ENCODE results near the gene PRM1. TPM values are rescaled to one million over a fixed set of nuclear protein-coding genes. Genes with fewer than 3 reads are reported as not detected.

Gene PRM1
- total and polyA plus RNA-seq, 2 of the 13 experiments (the other 11 are each of a cell fraction or from before 2014, with no cell fraction given), result not detected

DNA sequence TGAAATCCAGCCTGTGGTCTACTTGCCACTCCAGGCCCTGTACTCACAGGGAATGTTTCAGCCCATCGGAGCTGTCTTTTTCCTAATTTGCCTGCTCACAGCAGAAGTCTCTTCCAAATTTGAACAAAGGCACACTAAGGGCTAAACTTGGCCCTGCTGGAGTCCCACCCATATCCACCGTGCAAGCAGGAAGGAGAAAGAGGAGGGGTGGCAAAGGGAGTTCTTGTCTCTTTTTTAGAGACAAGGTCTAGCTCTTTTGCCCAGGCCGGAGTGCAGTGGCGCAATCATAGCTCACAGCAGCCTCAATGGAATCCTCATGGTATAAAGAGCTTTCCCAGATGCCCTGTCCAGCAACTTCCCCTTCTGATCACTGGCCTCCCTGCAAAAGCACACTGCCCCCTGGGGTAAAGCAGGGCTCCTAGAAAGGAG lies 2.7 kb upstream of the PRM1 start (continued):
- TF ChIP-seq, protein P1, sequence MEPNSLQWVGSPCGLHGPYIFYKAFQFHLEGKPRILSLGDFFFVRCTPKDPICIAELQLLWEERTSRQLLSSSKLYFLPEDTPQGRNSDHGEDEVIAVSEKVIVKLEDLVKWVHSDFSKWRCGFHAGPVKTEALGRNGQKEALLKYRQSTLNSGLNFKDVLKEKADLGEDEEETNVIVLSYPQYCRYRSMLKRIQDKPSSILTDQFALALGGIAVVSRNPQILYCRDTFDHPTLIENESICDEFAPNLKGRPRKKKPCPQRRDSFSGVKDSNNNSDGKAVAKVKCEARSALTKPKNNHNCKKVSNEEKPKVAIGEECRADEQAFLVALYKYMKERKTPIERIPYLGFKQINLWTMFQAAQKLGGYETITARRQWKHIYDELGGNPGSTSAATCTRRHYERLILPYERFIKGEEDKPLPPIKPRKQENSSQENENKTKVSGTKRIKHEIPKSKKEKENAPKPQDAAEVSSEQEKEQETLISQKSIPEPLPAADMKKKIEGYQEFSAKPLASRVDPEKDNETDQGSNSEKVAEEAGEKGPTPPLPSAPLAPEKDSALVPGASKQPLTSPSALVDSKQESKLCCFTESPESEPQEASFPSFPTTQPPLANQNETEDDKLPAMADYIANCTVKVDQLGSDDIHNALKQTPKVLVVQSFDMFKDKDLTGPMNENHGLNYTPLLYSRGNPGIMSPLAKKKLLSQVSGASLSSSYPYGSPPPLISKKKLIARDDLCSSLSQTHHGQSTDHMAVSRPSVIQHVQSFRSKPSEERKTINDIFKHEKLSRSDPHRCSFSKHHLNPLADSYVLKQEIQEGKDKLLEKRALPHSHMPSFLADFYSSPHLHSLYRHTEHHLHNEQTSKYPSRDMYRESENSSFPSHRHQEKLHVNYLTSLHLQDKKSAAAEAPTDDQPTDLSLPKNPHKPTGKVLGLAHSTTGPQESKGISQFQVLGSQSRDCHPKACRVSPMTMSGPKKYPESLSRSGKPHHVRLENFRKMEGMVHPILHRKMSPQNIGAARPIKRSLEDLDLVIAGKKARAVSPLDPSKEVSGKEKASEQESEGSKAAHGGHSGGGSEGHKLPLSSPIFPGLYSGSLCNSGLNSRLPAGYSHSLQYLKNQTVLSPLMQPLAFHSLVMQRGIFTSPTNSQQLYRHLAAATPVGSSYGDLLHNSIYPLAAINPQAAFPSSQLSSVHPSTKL (CRISPR knock-in tag; IDR thresholded peaks at IDR 0.05), result peak; percentile 41; the same call in 1 of the 2 replicates
- TF ChIP-seq MEF2D (CRISPR knock-in tag; IDR thresholded peaks at IDR 0.05) (0 out of 2 replicates have a peak, but pooled peaks have one; percentile 57), SAP130 (CRISPR knock-in tag; IDR thresholded peaks at IDR 0.05; ENCODE audit: low read depth) (peak; percentile 45; the same call in 1 of the 2 replicates), KDM4B (CRISPR knock-in tag; IDR thresholded peaks at IDR 0.05) (peak; percentile 32; the same call in 1 of the 2 replicates), ELF1 (CRISPR knock-in tag; IDR thresholded peaks at IDR 0.05) (peak; percentile 37; the same call in 1 of the 2 replicates), MYC (CRISPR knock-in tag; IDR thresholded peaks at IDR 0.05; ENCODE audit: borderline replicate concordance) (peak; percentile 12; the same call in 1 of the 2 replicates), ZBTB43 (CRISPR knock-in tag; conservative IDR thresholded peaks at IDR 0.05) (0 out of 2 replicates have a peak, but pooled peaks have one; percentile 12), KLF6 (CRISPR knock-in tag; IDR thresholded peaks at IDR 0.05) (peak; percentile 56; the same call in 1 of the 2 replicates), ZMYM4 (CRISPR knock-in tag; IDR thresholded peaks at IDR 0.05) (peak; percentile 49; the same call in 1 of the 2 replicates), ZNF142 (CRISPR knock-in tag; IDR thresholded peaks at IDR 0.05) (0 out of 2 replicates have a peak, but pooled peaks have one; percentile 18), SIN3A (IDR thresholded peaks at IDR 0.05; ENCODE audit: borderline replicate concordance, low read depth, low read length) (no peak), ZBTB7B (CRISPR knock-in tag; IDR thresholded peaks at IDR 0.05) (peak; percentile 62), ZNF792 (CRISPR knock-in tag; IDR thresholded peaks at IDR 0.05) (0 out of 2 replicates have a peak, but pooled peaks have one; percentile 27), ZNF468 (CRISPR knock-in tag; IDR thresholded peaks at IDR 0.05) (0 out of 2 replicates have a peak, but pooled peaks have one; percentile 61), ZNF30 (CRISPR knock-in tag; IDR thresholded peaks at IDR 0.05) (no peak), ZFP1 (CRISPR knock-in tag; IDR thresholded peaks at IDR 0.05) (0 out of 2 replicates have a peak, but pooled peaks have one; percentile 35)
- TF ChIP-seq, protein P2, sequence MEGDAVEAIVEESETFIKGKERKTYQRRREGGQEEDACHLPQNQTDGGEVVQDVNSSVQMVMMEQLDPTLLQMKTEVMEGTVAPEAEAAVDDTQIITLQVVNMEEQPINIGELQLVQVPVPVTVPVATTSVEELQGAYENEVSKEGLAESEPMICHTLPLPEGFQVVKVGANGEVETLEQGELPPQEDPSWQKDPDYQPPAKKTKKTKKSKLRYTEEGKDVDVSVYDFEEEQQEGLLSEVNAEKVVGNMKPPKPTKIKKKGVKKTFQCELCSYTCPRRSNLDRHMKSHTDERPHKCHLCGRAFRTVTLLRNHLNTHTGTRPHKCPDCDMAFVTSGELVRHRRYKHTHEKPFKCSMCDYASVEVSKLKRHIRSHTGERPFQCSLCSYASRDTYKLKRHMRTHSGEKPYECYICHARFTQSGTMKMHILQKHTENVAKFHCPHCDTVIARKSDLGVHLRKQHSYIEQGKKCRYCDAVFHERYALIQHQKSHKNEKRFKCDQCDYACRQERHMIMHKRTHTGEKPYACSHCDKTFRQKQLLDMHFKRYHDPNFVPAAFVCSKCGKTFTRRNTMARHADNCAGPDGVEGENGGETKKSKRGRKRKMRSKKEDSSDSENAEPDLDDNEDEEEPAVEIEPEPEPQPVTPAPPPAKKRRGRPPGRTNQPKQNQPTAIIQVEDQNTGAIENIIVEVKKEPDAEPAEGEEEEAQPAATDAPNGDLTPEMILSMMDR (CRISPR knock-in tag; IDR thresholded peaks at IDR 0.05), result peak; percentile 45
